ENCODE data around the gene TRAPPC2B.

Gene TRAPPC2B

GRCh38 chr19:57363688-57364181 is 384 bp downstream of the TRAPPC2B start:
- Histone ChIP-seq H3K9me3 (ENCODE audit: control insufficient read depth, insufficient read depth, low read depth, low read length) (no peaks in the 10 kb centered on the region), H3K36me3 (ENCODE audit: control insufficient read depth in 2 of 2, insufficient read depth in 1 of 2, low read length in 2 of 2) (peaks cover 11 to 17% of the 10 kb centered on the region in 2 experiments), H3K4me3 (ENCODE audit: low read depth, low read length) (peak overlapping the region; percentile 86), H3K27ac (ENCODE audit: extremely low read depth, low read depth, low read length) (peak overlapping the region; percentile 54; the same call in 1 of the 2 replicates), H3K4me1 (ENCODE audit: control insufficient read depth, insufficient read depth, low read length) (peaks cover 4% of the 10 kb centered on the region; the same call in 1 of the 2 replicates)
- ChIA-PET POLR2A (interaction anchor here (1.0 to 2.2 kb wide), 7 partner anchors 9 to 451 kb away, joined by 3 to 29 read pairs (median 4); partner anchors contain the start of genes ZNF304, ZNF548, ZNF552 and ZNF749), CTCF (no interaction called here)
- peak; percentile 85 for TF ChIP-seq ZBTB17 (tag by site-specific recombination; IDR thresholded peaks at IDR 0.05)
- no peak for TF ChIP-seq CTCF (tag by site-specific recombination; IDR thresholded peaks at IDR 0.05)

- no peak overlapping the region for H3K4me3 ChIP-seq (ENCODE audit: low read depth, low read length)
- no peak for TF ChIP-seq ZNF639 (tag by site-specific recombination; IDR thresholded peaks at IDR 0.05)
- TF ChIP-seq ZNF121 (tag by site-specific recombination; IDR thresholded peaks at IDR 0.05) = no peak
- no peak for TF ChIP-seq ZSCAN18 (tag by site-specific recombination; IDR thresholded peaks at IDR 0.05)
- no peak for TF ChIP-seq ZNF157 (tag by site-specific recombination; IDR thresholded peaks at IDR 0.05)
- no peak for TF ChIP-seq ZNF24 (tag by site-specific recombination; IDR thresholded peaks at IDR 0.05)
- no peak for TF ChIP-seq ZNF175 (tag by site-specific recombination; IDR thresholded peaks at IDR 0.05)
- TF ChIP-seq ZNF18 (tag by site-specific recombination; IDR thresholded peaks at IDR 0.05) = no peak
- no peak for TF ChIP-seq ZNF140 (tag by site-specific recombination; IDR thresholded peaks at IDR 0.05)
- TF ChIP-seq ZNF596 (tag by site-specific recombination; IDR thresholded peaks at IDR 0.05) = no peak
- no peak for TF ChIP-seq ZNF132 (tag by site-specific recombination; IDR thresholded peaks at IDR 0.05; ENCODE audit: borderline replicate concordance)
- TF ChIP-seq ZNF248 (tag by site-specific recombination; IDR thresholded peaks at IDR 0.05) = no peak
- no peak for TF ChIP-seq YY2 (tag by site-specific recombination; IDR thresholded peaks at IDR 0.05)
- TF ChIP-seq ZEB2 (tag by site-specific recombination; IDR thresholded peaks at IDR 0.05) = no peak
- TF ChIP-seq GFI1B (tag by site-specific recombination; IDR thresholded peaks at IDR 0.05) = no peak
- POLR2A ChIA-PET = interaction anchor here (0.6 kb wide), 2 partner anchors 47 to 59 kb away, joined by 3 to 4 read pairs; no protein-coding TSS in a partner anchor
- H3K36me3 ChIP-seq (ENCODE audit: control insufficient read depth in 2 of 2, insufficient read depth in 1 of 2, low read length in 2 of 2) = peaks cover 7 to 23% of the 10 kb centered on the region in 2 experiments
- H3K27ac ChIP-seq (ENCODE audit: extremely low read depth, low read depth, low read length) = no peak overlapping the region
- CTCF ChIA-PET = interaction anchor here (0.6 kb wide), 1 partner anchor 636 kb away, joined by 5 read pairs; no protein-coding TSS in a partner anchor
- H3K4me1 ChIP-seq (ENCODE audit: control insufficient read depth, insufficient read depth, low read length) = peaks cover 4% of the 10 kb centered on the region; the same call in 1 of the 2 replicates
- H3K9me3 ChIP-seq (ENCODE audit: control insufficient read depth, insufficient read depth, low read depth, low read length) = no peaks in the 10 kb centered on the region
Measured at GRCh38 chr19:57366776-57367175, 3.4 kb downstream of the TRAPPC2B start.

- POLR2A ChIA-PET = no interaction called here
- CTCF ChIA-PET = no interaction called here
- H3K9me3 ChIP-seq (ENCODE audit: control insufficient read depth, insufficient read depth, low read depth, low read length) = peaks cover 6% of the 10 kb centered on the region; the same call in 1 of the 2 replicates
- H3K27ac ChIP-seq (ENCODE audit: extremely low read depth, low read depth, low read length) = no peak overlapping the region
- TF ChIP-seq KLF7 (tag by site-specific recombination; IDR thresholded peaks at IDR 0.05; ENCODE audit: borderline replicate concordance) (no peak), SP2 (tag by site-specific recombination; IDR thresholded peaks at IDR 0.05) (no peak), ZNF26 (tag by site-specific recombination; IDR thresholded peaks at IDR 0.05) (no peak), ZNF585B (tag by site-specific recombination; IDR thresholded peaks at IDR 0.05) (peak; percentile 95), ZNF639 (tag by site-specific recombination; IDR thresholded peaks at IDR 0.05) (no peak), ZSCAN16 (tag by site-specific recombination; IDR thresholded peaks at IDR 0.05) (no peak), ZBTB48 (tag by site-specific recombination; IDR thresholded peaks at IDR 0.05) (no peak)
- H3K4me3 ChIP-seq (ENCODE audit: low read depth, low read length) = no peak overlapping the region
- peaks cover 14 to 68% of the 10 kb centered on the region in 2 experiments for H3K36me3 ChIP-seq (ENCODE audit: control insufficient read depth in 2 of 2, insufficient read depth in 1 of 2, low read length in 2 of 2)
- no peaks in the 10 kb centered on the region for H3K4me1 ChIP-seq (ENCODE audit: control insufficient read depth, insufficient read depth, low read length)
Measured at GRCh38 chr19:57374179-57374578, 10.8 kb downstream of the TRAPPC2B start.
